ENCODE data around the gene CSRP1. TPM values are rescaled to one million over a fixed set of nuclear protein-coding genes. Genes with fewer than 3 reads are reported as not detected.
"Not testable (repeated sequence)": the region's sequence is repeated elsewhere in the genome, so short reads cannot be mapped to it uniquely, and the experiment has no call there.

Gene CSRP1
- total RNA-seq, 2 experiments from 2014 or later, result 77.1 to 77.8 TPM

- POLR2A ChIA-PET, result interaction anchor here (1.1 kb wide), 1 partner anchor 11 kb away, joined by 3 read pairs; no protein-coding TSS in a partner anchor
- Mint-ChIP-seq H3K27ac (no peak overlapping the region), H3K27me3 (peaks cover 42% of the 10 kb centered on the region), H3K4me3 (no peak overlapping the region), H3K9me3 (no peaks in the 10 kb centered on the region), H3K4me1 (peaks cover 21% of the 10 kb centered on the region), H3K36me3 (ENCODE audit: low read depth) (no peaks in the 10 kb centered on the region)
- CTCF ChIA-PET, result interaction anchor here (0.7 to 1.3 kb wide), 2 partner anchors 27 to 40 kb away, joined by 3 read pairs; no protein-coding TSS in a partner anchor
- no peak for DNase-seq
These were observed 31.8 kb downstream of the CSRP1 start for GRCh38 chr1:201475130-201475529.

DNA sequence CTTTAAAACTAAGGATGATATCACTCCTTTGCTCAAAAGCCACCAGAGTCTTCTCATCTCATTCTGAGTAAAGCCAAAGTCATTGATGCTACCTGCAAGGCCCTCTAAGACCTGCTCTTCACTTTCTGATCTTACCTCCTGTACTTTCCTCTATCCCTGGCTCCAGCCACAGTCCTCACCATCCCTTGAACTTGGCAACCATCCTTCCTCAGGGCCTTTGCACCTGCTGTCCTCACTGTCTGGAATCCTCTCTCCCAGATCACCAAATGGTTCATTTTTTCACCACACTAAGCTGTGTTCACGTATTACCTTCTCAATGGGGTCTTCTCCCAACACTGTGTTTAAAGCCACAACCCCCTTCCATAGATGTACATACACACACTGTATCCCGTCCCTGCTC lies 33.6 kb downstream of the CSRP1 start:
- H3K27me3 Mint-ChIP-seq, result peaks cover 51% of the 10 kb centered on the region
- ChIA-PET CTCF (interaction anchor here (0.7 kb wide), 1 partner anchor 8 kb away, joined by 3 read pairs; no protein-coding TSS in a partner anchor), POLR2A (no interaction called here)
- DNase-seq, result no peak
- H3K27ac Mint-ChIP-seq, result no peak overlapping the region
- peaks cover 27% of the 10 kb centered on the region for H3K4me1 Mint-ChIP-seq
- no peak overlapping the region for H3K4me3 Mint-ChIP-seq
- H3K9me3 Mint-ChIP-seq, result no peaks in the 10 kb centered on the region
- peaks cover 3% of the 10 kb centered on the region for H3K36me3 Mint-ChIP-seq (ENCODE audit: low read depth)

GRCh38 chr1:201472321-201472720 lies 34.6 kb downstream of the CSRP1 start:
- POLR2A ChIA-PET; H3K27ac Mint-ChIP-seq; H3K4me3 Mint-ChIP-seq; DNase-seq; H3K36me3 Mint-ChIP-seq (ENCODE audit: low read depth); H3K9me3 Mint-ChIP-seq: not testable (repeated sequence)
- Mint-ChIP-seq H3K27me3 (peaks cover 48% of the 10 kb centered on the region), H3K4me1 (peaks cover 33% of the 10 kb centered on the region)
- CTCF ChIA-PET, result interaction anchor here (4.7 kb wide), 1 partner anchor 24 kb away, joined by 44 read pairs; no protein-coding TSS in a partner anchor

GRCh38 chr1:201471772-201472171 lies 35.2 kb downstream of the CSRP1 start:
- no peak overlapping the region for H3K4me3 Mint-ChIP-seq
- ChIA-PET CTCF (interaction anchor here (4.7 kb wide), 1 partner anchor 23 kb away, joined by 44 read pairs; no protein-coding TSS in a partner anchor), POLR2A (no interaction called here)
- peaks cover 5% of the 10 kb centered on the region for H3K36me3 Mint-ChIP-seq (ENCODE audit: low read depth)
- H3K9me3 Mint-ChIP-seq, result no peaks in the 10 kb centered on the region
- DNase-seq, result no peak
- peaks cover 48% of the 10 kb centered on the region for H3K27me3 Mint-ChIP-seq
- peaks cover 31% of the 10 kb centered on the region for H3K4me1 Mint-ChIP-seq
- H3K27ac Mint-ChIP-seq, result no peak overlapping the region

DNA sequence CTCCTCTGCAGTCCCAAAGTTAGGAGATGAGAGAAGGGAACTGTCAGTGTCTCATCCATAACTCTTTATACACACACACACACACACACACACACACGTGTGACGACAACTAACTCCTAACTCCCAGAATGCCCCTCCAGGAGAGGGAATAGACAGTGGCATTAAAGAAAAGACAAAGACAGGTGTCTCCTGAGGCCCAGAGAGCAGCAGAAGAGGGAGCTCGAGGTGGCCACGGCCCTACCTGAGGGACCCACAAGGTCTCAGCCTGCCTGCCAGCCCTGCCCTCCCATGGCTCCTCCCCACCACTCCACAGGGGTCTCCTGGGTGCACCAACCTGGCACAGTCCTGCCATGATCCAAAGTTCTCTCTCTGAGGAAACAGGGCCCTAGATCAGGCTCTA lies 36.3 kb downstream of the CSRP1 start:
- no peak overlapping the region for H3K27ac Mint-ChIP-seq

DNA sequence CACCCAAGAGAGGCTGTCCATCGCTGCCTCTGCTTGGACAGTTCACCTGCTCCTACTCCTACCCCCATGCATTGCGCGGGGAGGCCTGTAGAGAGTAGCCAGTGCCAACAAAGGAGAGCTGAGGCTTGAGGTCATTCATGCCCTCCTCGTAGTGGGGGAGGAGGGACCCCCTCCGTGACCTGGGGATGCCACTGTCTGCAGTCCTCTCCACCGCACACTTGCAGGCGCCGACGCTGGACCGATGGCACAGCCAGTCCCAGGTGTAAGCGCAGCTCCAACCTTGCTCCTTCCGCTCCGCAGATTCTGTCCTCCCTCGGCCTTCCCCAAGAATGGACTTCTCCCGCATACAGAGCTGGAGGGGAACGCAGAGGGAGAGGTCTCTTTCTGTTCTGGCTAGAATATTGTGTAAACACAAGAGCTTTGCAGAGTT lies 37.3 kb downstream of the CSRP1 start:
- Mint-ChIP-seq H3K27ac (no peak overlapping the region), H3K9me3 (no peaks in the 10 kb centered on the region), H3K36me3 (ENCODE audit: low read depth) (peaks cover 8% of the 10 kb centered on the region), H3K27me3 (peaks cover 41% of the 10 kb centered on the region), H3K4me3 (peak overlapping the region; percentile 77), H3K4me1 (peaks cover 21% of the 10 kb centered on the region)
- CTCF ChIA-PET, result interaction anchor here (1.5 to 4.7 kb wide), 5 partner anchors 8 to 43 kb away, joined by 4 to 44 read pairs (median 13); no protein-coding TSS in a partner anchor
- no peak for DNase-seq
- POLR2A ChIA-PET, result interaction anchor here (0.7 to 2.5 kb wide), 4 partner anchors 11 to 43 kb away, joined by 3 to 18 read pairs (median 10); partner anchors contain the start of gene CSRP1

More for the DNA sequence above, 36.3 kb downstream of the CSRP1 start:
- H3K27me3 Mint-ChIP-seq, result peaks cover 43% of the 10 kb centered on the region
- ChIA-PET POLR2A (no interaction called here), CTCF (interaction anchor here (3.9 to 4.7 kb wide), 2 partner anchors 11 to 22 kb away, joined by 35 to 44 read pairs; no protein-coding TSS in a partner anchor)
- no peaks in the 10 kb centered on the region for H3K9me3 Mint-ChIP-seq
- peaks cover 21% of the 10 kb centered on the region for H3K4me1 Mint-ChIP-seq
- DNase-seq, result no peak
- peaks cover 5% of the 10 kb centered on the region for H3K36me3 Mint-ChIP-seq (ENCODE audit: low read depth)
- no peak overlapping the region for H3K4me3 Mint-ChIP-seq

- peak within 1 kb of the TSS; percentile 77 for H3K4me3 Mint-ChIP-seq
- POLR2A ChIA-PET, result interaction anchor here (0.7 to 2.5 kb wide), 6 partner anchors 10 to 43 kb away, joined by 3 to 18 read pairs (median 8); partner anchors contain the start of gene CSRP1
- DNase-seq, result peak; percentile 69
- peak within 1 kb of the TSS; percentile 45 for H3K27ac Mint-ChIP-seq
- H3K36me3 Mint-ChIP-seq (ENCODE audit: low read depth), result peaks cover 10% of the 10 kb centered on the region
- H3K4me1 Mint-ChIP-seq, result peaks cover 21% of the 10 kb centered on the region
- CTCF ChIA-PET, result interaction anchor here (1.5 to 4.7 kb wide), 5 partner anchors 9 to 44 kb away, joined by 4 to 44 read pairs (median 13); no protein-coding TSS in a partner anchor
- H3K9me3 Mint-ChIP-seq, result no peaks in the 10 kb centered on the region
- peaks cover 38% of the 10 kb centered on the region for H3K27me3 Mint-ChIP-seq
These were observed 37.9 kb downstream of the CSRP1 start, which contains the start of gene PHLDA3 for GRCh38 chr1:201468844-201469644. TSS of gene PHLDA3 (minus strand) at chr1:201469188. CDS start at chr1:201468786, 402 bp downstream.

DNA sequence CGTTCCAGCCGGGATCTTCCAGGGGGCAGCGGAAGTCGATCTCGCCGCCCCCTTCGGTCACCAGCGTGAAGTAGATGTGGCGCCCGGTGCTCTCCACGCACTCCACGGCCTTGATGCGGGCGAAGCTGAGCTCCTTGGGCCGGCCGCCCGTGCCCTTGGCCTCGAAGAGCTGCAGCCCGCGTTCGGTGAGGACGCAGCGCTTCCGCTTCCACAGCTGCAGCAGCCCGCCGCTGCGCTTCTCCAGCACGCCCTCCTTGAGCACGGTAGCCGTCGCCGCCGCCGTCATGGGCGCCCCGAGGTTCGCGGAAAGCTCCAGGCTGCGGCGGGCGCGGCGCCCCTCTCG lies 38.5 kb downstream of the CSRP1 start:
- H3K9me3 Mint-ChIP-seq, result no peaks in the 10 kb centered on the region
- H3K4me3 Mint-ChIP-seq, result peak overlapping the region; percentile 77
- peaks cover 10% of the 10 kb centered on the region for H3K36me3 Mint-ChIP-seq (ENCODE audit: low read depth)
- peak; percentile 47 for DNase-seq
- H3K4me1 Mint-ChIP-seq, result peaks cover 21% of the 10 kb centered on the region
- ChIA-PET CTCF (interaction anchor here (1.5 to 4.7 kb wide), 5 partner anchors 10 to 44 kb away, joined by 4 to 44 read pairs (median 13); no protein-coding TSS in a partner anchor), POLR2A (interaction anchor here (0.9 to 2.5 kb wide), 5 partner anchors 9 to 44 kb away, joined by 3 to 18 read pairs (median 10); partner anchors contain the start of gene CSRP1)
- peak overlapping the region; percentile 26 for H3K27ac Mint-ChIP-seq
- peaks cover 34% of the 10 kb centered on the region for H3K27me3 Mint-ChIP-seq

DNA sequence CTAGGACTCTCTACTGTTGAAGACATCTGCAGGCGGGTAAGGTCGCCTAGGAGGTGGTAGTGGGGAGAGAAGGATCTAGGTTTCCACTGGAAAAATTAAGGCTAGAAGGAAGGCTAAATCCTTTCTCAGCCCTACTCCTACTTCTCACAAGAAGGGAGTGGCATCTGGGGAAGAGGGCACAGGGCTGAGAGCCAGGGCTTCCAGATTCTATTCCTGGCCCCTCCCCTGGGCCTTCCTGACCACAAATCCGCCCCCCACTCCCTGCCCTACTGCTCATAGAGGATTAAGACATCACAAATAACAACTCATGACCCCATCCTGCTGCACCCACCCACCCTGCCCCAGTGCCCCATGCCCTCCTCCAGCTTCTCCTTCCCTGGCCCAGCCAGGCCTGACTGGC lies 40.4 kb downstream of the CSRP1 start:
- Mint-ChIP-seq H3K9me3 (no peaks in the 10 kb centered on the region), H3K4me3 (no peak overlapping the region), H3K36me3 (ENCODE audit: low read depth) (peaks cover 10% of the 10 kb centered on the region), H3K27me3 (peaks cover 20% of the 10 kb centered on the region), H3K4me1 (peaks cover 21% of the 10 kb centered on the region), H3K27ac (no peak overlapping the region)
- DNase-seq, result no peak
- CTCF ChIA-PET, result interaction anchor here (1.2 kb wide), 1 partner anchor 14 kb away, joined by 4 read pairs; no protein-coding TSS in a partner anchor
- POLR2A ChIA-PET, result no interaction called here

- Mint-ChIP-seq H3K27ac (no peak overlapping the region), H3K9me3 (no peaks in the 10 kb centered on the region), H3K4me1 (peaks cover 21% of the 10 kb centered on the region), H3K4me3 (no peak overlapping the region), H3K27me3 (peaks cover 14% of the 10 kb centered on the region), H3K36me3 (ENCODE audit: low read depth) (peaks cover 10% of the 10 kb centered on the region)
- ChIA-PET POLR2A (no interaction called here), CTCF (interaction anchor here (1.2 kb wide), 1 partner anchor 15 kb away, joined by 4 read pairs; no protein-coding TSS in a partner anchor)
- DNase-seq, result no peak
These were observed 41.1 kb downstream of the CSRP1 start for GRCh38 chr1:201465698-201466290.

DNA sequence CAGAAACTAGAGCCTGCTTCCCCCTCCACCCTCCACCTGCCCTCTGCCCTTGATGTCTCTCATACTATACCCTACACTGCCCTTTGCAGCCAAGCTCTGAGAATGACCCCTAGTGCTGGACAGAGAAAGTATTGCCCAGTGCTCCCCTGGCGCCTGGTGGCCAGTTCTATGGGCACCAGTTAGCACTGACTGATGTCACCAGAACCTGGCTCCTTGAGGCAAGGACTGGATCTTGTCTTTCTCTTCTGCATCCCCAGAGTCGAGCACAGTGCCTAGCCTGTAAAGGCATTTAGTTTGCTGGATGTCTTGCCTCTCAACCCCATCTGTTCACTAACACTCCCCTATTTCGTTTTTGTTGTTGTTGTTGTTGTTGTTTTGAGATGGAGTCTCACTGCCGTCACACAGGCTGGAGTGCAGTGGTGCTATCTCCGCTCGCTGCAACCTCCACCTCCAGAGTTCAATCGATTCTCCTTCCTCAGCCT lies 43.8 kb downstream of the CSRP1 start:
- Mint-ChIP-seq H3K36me3 (ENCODE audit: low read depth) (peaks cover 7% of the 10 kb centered on the region), H3K4me3 (no peak overlapping the region), H3K27ac (no peak overlapping the region), H3K4me1 (peaks cover 8% of the 10 kb centered on the region), H3K9me3 (no peaks in the 10 kb centered on the region), H3K27me3 (peaks cover 6% of the 10 kb centered on the region)
- ChIA-PET CTCF (interaction anchor here (1.3 kb wide), 1 partner anchor 15 kb away, joined by 7 read pairs; no protein-coding TSS in a partner anchor), POLR2A (no interaction called here)
- DNase-seq, result no peak

GRCh38 chr1:201461645-201462441 lies 45.1 kb downstream of the CSRP1 start:
- no peak overlapping the region for H3K27ac Mint-ChIP-seq
- H3K27me3 Mint-ChIP-seq, result peaks cover 16% of the 10 kb centered on the region

More at GRCh38 chr1:201461645-201462441, 45.1 kb downstream of the CSRP1 start:
- ChIA-PET POLR2A (no interaction called here), CTCF (interaction anchor here (1.3 to 3.5 kb wide), 3 partner anchors 14 to 19 kb away, joined by 3 to 12 read pairs (median 7); no protein-coding TSS in a partner anchor)
- Mint-ChIP-seq H3K4me3 (no peak overlapping the region), H3K4me1 (peaks cover 2% of the 10 kb centered on the region), H3K9me3 (no peaks in the 10 kb centered on the region), H3K36me3 (ENCODE audit: low read depth) (peaks cover 5% of the 10 kb centered on the region)
- DNase-seq, result no peak

Data from activated CD4-positive, alpha-beta memory T cell treated with anti-CD3 and anti-CD28 coated beads, Interleukin-2, amount 10 ng/mL, durations not matched to agents 7 days and 5 days (primary cell).